HepG2 (cell line): ENCODE measurements around the gene AGAP1. TPM values are rescaled to one million over a fixed set of nuclear protein-coding genes. Genes with fewer than 3 reads are reported as not detected.

Source experiments
- ADNP ChIP-seq: sonication (generic); formaldehyde crosslinking; IDR thresholded peaks from 2 replicates; pipeline ENCODE4 v1.4.0; 2020; ENCODE audit warnings: missing genetic modification reagents
- ARNT2 ChIP-seq: sonication (generic); formaldehyde crosslinking; IDR thresholded peaks from 2 replicates; pipeline ENCODE4 v1.8.0; 2022; ENCODE audit warnings: mild to moderate bottlenecking, low read depth, missing genetic modification reagents, moderate library complexity
- ELF1 ChIP-seq: sonication (generic); formaldehyde crosslinking; IDR thresholded peaks from 2 replicates; pipeline ENCODE4 v1.4.0; 2020; ENCODE audit warnings: missing genetic modification reagents
- GPBP1L1 ChIP-seq: sonication (generic); formaldehyde crosslinking; IDR thresholded peaks from 2 replicates; pipeline ENCODE4 v1.5.0; 2020; ENCODE audit warnings: mild to moderate bottlenecking, missing genetic modification reagents
- HES4 ChIP-seq: sonication (generic); formaldehyde crosslinking; IDR thresholded peaks from 2 replicates; pipeline ENCODE4 v1.9.0; 2021; ENCODE audit warnings: mild to moderate bottlenecking, missing genetic modification reagents, borderline replicate concordance
- MAZ ChIP-seq, 2 experiments: sonication (generic) in 1 of 2; formaldehyde crosslinking in 1 of 2; IDR thresholded peaks; 2 replicates each; pipeline versions ENCODE4 v1.5.0 to v1.6.1; 2012 to 2020; ENCODE audit warnings: low read depth in 2 of 2, mild to moderate bottlenecking in 2 of 2, borderline replicate concordance in 1 of 2, improper control_type of control experiment in 1 of 2, low read length in 1 of 2, missing genetic modification reagents in 1 of 2, moderate library complexity in 1 of 2
- MTA1 ChIP-seq: sonication (generic); formaldehyde crosslinking; IDR thresholded peaks from 2 replicates; pipeline ENCODE4 v1.4.0; 2020; ENCODE audit warnings: missing genetic modification reagents, mild to moderate bottlenecking, borderline replicate concordance
- NFE2L2 ChIP-seq: fragments of 150-350 bp; IDR thresholded peaks from 2 replicates; pipeline ENCODE4 v1.6.1; 2014; ENCODE audit warnings: low read length
- TERF1 ChIP-seq: sonication (generic); formaldehyde crosslinking; IDR thresholded peaks from 2 replicates; pipeline ENCODE4 v1.8.0; 2022; ENCODE audit warnings: mild to moderate bottlenecking, missing genetic modification reagents, moderate library complexity
- TP53 ChIP-seq: sonication (generic); formaldehyde crosslinking; conservative IDR thresholded peaks from 2 replicates; pipeline ENCODE4 v1.4.0; 2020; ENCODE audit warnings: missing genetic modification reagents
- XRCC5 ChIP-seq: fragments of 200-400 bp; formaldehyde crosslinking; optimal IDR thresholded peaks from 2 replicates; pipeline ENCODE3; 2017; ENCODE audit warnings: mild to moderate bottlenecking, low read length
- YY1 ChIP-seq: IDR thresholded peaks from 2 replicates; pipeline ENCODE4 v1.6.1; 2011; ENCODE audit warnings: low read length, low read depth, moderate library complexity, mild to moderate bottlenecking; ENCODE audit not compliant: insufficient read depth, insufficient replicate concordance
- ZBTB10 ChIP-seq: sonication (generic); formaldehyde crosslinking; IDR thresholded peaks from 2 replicates; pipeline ENCODE4 v1.4.0; 2020; ENCODE audit warnings: missing genetic modification reagents, borderline replicate concordance
- ZBTB8A ChIP-seq: sonication (generic); formaldehyde crosslinking; IDR thresholded peaks from 2 replicates; pipeline ENCODE4 v1.4.0; 2020; ENCODE audit warnings: mild to moderate bottlenecking, low read depth, missing genetic modification reagents, borderline replicate concordance
- ZKSCAN1 ChIP-seq: fragments of 150-350 bp; IDR thresholded peaks from 2 replicates; pipeline ENCODE4 v1.6.1; 2014; ENCODE audit warnings: low read length
- ZMYM3 ChIP-seq: sonication (generic); formaldehyde crosslinking; IDR thresholded peaks from 2 replicates; pipeline ENCODE4 v1.5.1; 2020; ENCODE audit warnings: mild to moderate bottlenecking, missing genetic modification reagents
- ZNF326 ChIP-seq: sonication (generic); formaldehyde crosslinking; IDR thresholded peaks from 2 replicates; pipeline ENCODE4 v1.4.0; 2020; ENCODE audit warnings: missing genetic modification reagents, borderline replicate concordance
- ZNF512B ChIP-seq: sonication (generic); formaldehyde crosslinking; IDR thresholded peaks from 2 replicates; pipeline ENCODE4 v1.5.1; 2020; ENCODE audit warnings: missing genetic modification reagents, mild to moderate bottlenecking, borderline replicate concordance
- ZNF564 ChIP-seq: sonication (generic); formaldehyde crosslinking; IDR thresholded peaks from 2 replicates; pipeline ENCODE4 v1.8.1; 2023; ENCODE audit warnings: mild to moderate bottlenecking, missing genetic modification reagents
- ZNF747 ChIP-seq: sonication (generic); formaldehyde crosslinking; IDR thresholded peaks from 2 replicates; pipeline ENCODE4 v1.8.1; 2023; ENCODE audit warnings: missing genetic modification reagents, mild to moderate bottlenecking, borderline replicate concordance
- ZNF891 ChIP-seq: sonication (generic); formaldehyde crosslinking; IDR thresholded peaks from 2 replicates; pipeline ENCODE4 v1.5.0; 2020; ENCODE audit warnings: mild to moderate bottlenecking, missing genetic modification reagents
- polyA plus RNA-seq, 8 experiments: library from polyadenylated mRNA; depleted of rRNA in 3 of 8; stranded (reverse) in 7 of 8; unstranded in 1 of 8; fragments of >200 nt; fragmentation: Illumina TruSeq in 4 of 8; extraction: Trizol in 4 of 8; gene quantifications; 2 replicates each; pipeline versions ENCODE4 v1.2.1 to v1.2.3, GENCODE V29; 2011 to 2016; ENCODE audit warnings: low read depth in 4 of 8, missing spikeins in 1 of 8, mixed read lengths in 1 of 8; ENCODE audit not compliant: insufficient read depth in 1 of 8
- total RNA-seq, 5 experiments: library from RNA; depleted of rRNA; stranded (reverse); fragments of >200 nt; fragmentation: Illumina TruSeq; extraction: Trizol; gene quantifications; 2 replicates each; pipeline ENCODE4 v1.2.3, GENCODE V29; 2016; ENCODE audit warnings: low read depth in 1 of 5

Gene AGAP1
- total and polyA plus RNA-seq, 2 of the 13 experiments (the other 11 are each of a cell fraction or from before 2014, with no cell fraction given) = 21.2 to 32.7 TPM

GRCh38 chr2:235514627-235515363 lies 21.0 kb downstream of the AGAP1 start (continued):
- no peak for TF ChIP-seq ZBTB10
- no peak for TF ChIP-seq ZNF564 (CRISPR knock-in tag)
- no peak for TF ChIP-seq GPBP1L1 (CRISPR knock-in tag)
- TF ChIP-seq XRCC5 = peak; percentile 83
- no peak; the same call in 1 of the 2 replicates for TF ChIP-seq ZNF891 (CRISPR knock-in tag)
- TF ChIP-seq ZMYM3 (CRISPR knock-in tag) = peak; percentile 94
- TF ChIP-seq ELF1 (CRISPR knock-in tag) = peak; percentile 78
- no peak for TF ChIP-seq MAZ (IDR thresholded peaks at IDR 0.05; ENCODE audit: borderline replicate concordance, low read depth, low read length)
- TF ChIP-seq MAZ (CRISPR knock-in tag; IDR thresholded peaks at IDR 0.05; ENCODE audit: low read depth) = peak; percentile 46; the same call in 1 of the 2 replicates
- TF ChIP-seq HES4 = peak; percentile 88
- no peak for TF ChIP-seq NFE2L2
- no peak for TF ChIP-seq ZKSCAN1
- TF ChIP-seq ADNP (CRISPR knock-in tag) = 0 out of 2 replicates have a peak, but pooled peaks have one; percentile 15
- no peak for TF ChIP-seq ZNF326 (CRISPR knock-in tag)
- no peak for TF ChIP-seq ZBTB8A (CRISPR knock-in tag)
- no peak for TF ChIP-seq TP53 (CRISPR knock-in tag)
- TF ChIP-seq MTA1 (CRISPR knock-in tag) = peak; percentile 97
- peak; percentile 98; the same call in 1 of the 2 replicates for TF ChIP-seq ZNF512B (CRISPR knock-in tag)
- peak; percentile 61 for TF ChIP-seq YY1
- peak; percentile 46; the same call in 1 of the 2 replicates for TF ChIP-seq ARNT2 (CRISPR knock-in tag)
- no peak; the same call in 1 of the 2 replicates for TF ChIP-seq ZNF747
- TF ChIP-seq TERF1 = no peak
